Measurements from ENCODE around the gene NAPSA.

- TF ChIP-seq CTCF (optimal IDR thresholded peaks at IDR 0.05 in 1 of 3, IDR thresholded peaks at IDR 0.05 in 1 of 3, conservative IDR thresholded peaks at IDR 0.05 in 1 of 3; ENCODE audit: extremely low read depth in 1 of 3, insufficient read depth in 2 of 3, low read length in 3 of 3) (no peak), EZH2 (IDR thresholded peaks at IDR 0.05; ENCODE audit: low read length) (no peak)
These were observed 20.6 kb downstream of the NAPSA start for GRCh38 chr19:50344661-50345318.
